Activated B cell treated with CpG ODN at 0.5 μM for 24 hours (primary cell): ENCODE results near the gene KSR2. TPM values are rescaled to one million over a fixed set of nuclear protein-coding genes. Genes with fewer than 3 reads are reported as not detected.

Source experiments
- ATAC-seq: fragments of 200-7000 bp; cut with Tn5 transposase; one replicate; pipeline ENCODE4 v1.10.0; 2021; ENCODE audit warnings: low read depth, mild to moderate bottlenecking, moderate library complexity
- CTCF ChIA-PET: fragments of 350-600 bp; sonication (Branson Sonifier 250); formaldehyde crosslinking; loops from one replicate; lab custom pipeline; 2021; ENCODE audit warnings: antibody characterized with exemption; lab: Charles Lee
- POLR2A ChIA-PET: fragments of 350-600 bp; sonication (Branson Sonifier 250); formaldehyde crosslinking; loops from one replicate; lab custom pipeline; 2021; ENCODE audit warnings: antibody characterized with exemption; lab: Charles Lee
- DNase-seq: peaks from one replicate; pipeline ENCODE4 v3.0.0; 2022
- H3K27ac Mint-ChIP-seq: one replicate; pipeline ENCODE4 v1.8.0; 2020; ENCODE audit warnings: mixed read lengths
- H3K27me3 Mint-ChIP-seq: one replicate; pipeline ENCODE4 v1.8.0; 2021; ENCODE audit warnings: mixed read lengths
- H3K36me3 Mint-ChIP-seq: one replicate; pipeline ENCODE4 v1.8.0; 2021; ENCODE audit warnings: low read depth, mixed read lengths
- H3K4me1 Mint-ChIP-seq: one replicate; pipeline ENCODE4 v1.8.0; 2021; ENCODE audit warnings: mixed read lengths
- H3K4me3 Mint-ChIP-seq: one replicate; pipeline ENCODE4 v1.8.0; 2020; ENCODE audit warnings: mild to moderate bottlenecking, mixed read lengths
- H3K9me3 Mint-ChIP-seq: one replicate; pipeline ENCODE4 v1.8.0; 2020; ENCODE audit warnings: mixed read lengths
- intact Hi-C: fragments of 100-400 bp; cut with micrococcal nuclease; formaldehyde crosslinking; loops from one replicate; pipeline ENCODE4 v1.15.1; 2024
- total RNA-seq: library from RNA; stranded (reverse); gene quantifications from 2 replicates; pipeline ENCODE4 v1.2.3, GENCODE V29; 2022
- TF ChIP-seq, protein P1 (sequence below): fragments of 200-600 bp; IDR thresholded peaks from one replicate; pipeline ENCODE4 v1.8.0; 2022; ENCODE audit warnings: antibody characterized with exemption, mild to moderate bottlenecking

The KSR2 gene
- total RNA-seq, 1 donor from 2014 or later: not detected

- intact Hi-C loops: no loop called here
- H3K9me3 Mint-ChIP-seq: peaks cover 3% of the 10 kb centered on the region
- no peaks in the 10 kb centered on the region for H3K27me3 Mint-ChIP-seq
- H3K4me3 Mint-ChIP-seq: no peak overlapping the region
- TF ChIP-seq, protein P1, sequence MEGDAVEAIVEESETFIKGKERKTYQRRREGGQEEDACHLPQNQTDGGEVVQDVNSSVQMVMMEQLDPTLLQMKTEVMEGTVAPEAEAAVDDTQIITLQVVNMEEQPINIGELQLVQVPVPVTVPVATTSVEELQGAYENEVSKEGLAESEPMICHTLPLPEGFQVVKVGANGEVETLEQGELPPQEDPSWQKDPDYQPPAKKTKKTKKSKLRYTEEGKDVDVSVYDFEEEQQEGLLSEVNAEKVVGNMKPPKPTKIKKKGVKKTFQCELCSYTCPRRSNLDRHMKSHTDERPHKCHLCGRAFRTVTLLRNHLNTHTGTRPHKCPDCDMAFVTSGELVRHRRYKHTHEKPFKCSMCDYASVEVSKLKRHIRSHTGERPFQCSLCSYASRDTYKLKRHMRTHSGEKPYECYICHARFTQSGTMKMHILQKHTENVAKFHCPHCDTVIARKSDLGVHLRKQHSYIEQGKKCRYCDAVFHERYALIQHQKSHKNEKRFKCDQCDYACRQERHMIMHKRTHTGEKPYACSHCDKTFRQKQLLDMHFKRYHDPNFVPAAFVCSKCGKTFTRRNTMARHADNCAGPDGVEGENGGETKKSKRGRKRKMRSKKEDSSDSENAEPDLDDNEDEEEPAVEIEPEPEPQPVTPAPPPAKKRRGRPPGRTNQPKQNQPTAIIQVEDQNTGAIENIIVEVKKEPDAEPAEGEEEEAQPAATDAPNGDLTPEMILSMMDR: no peak
- no peak for ATAC-seq
- no peak overlapping the region for H3K27ac Mint-ChIP-seq
- CTCF ChIA-PET: no interaction called here
- H3K36me3 Mint-ChIP-seq: no peaks in the 10 kb centered on the region
- H3K4me1 Mint-ChIP-seq: no peaks in the 10 kb centered on the region
- DNase-seq: no peak
- POLR2A ChIA-PET: no interaction called here
Measured at GRCh38 chr12:117685110-117685926, 283.5 kb downstream of the KSR2 start.

DNA sequence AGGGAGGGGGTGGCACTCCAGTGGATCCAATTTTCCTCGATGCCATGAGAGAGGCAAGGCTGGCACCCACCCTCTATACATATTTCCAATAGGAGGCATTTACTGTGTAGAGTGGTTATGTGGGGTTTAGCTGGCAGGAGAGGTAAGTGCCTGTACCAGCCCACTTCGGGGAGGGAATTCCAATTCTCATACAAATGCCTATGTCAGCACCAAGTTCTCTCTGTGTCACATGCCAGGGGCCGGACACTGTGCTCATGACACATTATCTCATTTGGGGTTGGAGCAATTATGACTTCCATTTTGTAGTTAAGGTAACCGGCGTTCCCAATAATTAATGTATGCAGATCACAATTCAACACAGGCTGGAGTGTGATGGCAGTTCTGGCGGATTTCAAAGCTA is 284.3 kb downstream of the KSR2 start:
- no peaks in the 10 kb centered on the region for H3K4me1 Mint-ChIP-seq
- intact Hi-C loops: no loop called here
- ChIA-PET POLR2A (no interaction called here), CTCF (no interaction called here)
- H3K9me3 Mint-ChIP-seq: no peaks in the 10 kb centered on the region
- H3K36me3 Mint-ChIP-seq: no peaks in the 10 kb centered on the region
- no peaks in the 10 kb centered on the region for H3K27me3 Mint-ChIP-seq
- TF ChIP-seq, protein P1: no peak
- ATAC-seq (no peak), DNase-seq (no peak)
- no peak overlapping the region for H3K27ac Mint-ChIP-seq
- no peak overlapping the region for H3K4me3 Mint-ChIP-seq

GRCh38 chr12:117680312-117680711 is 288.5 kb downstream of the KSR2 start:
- no peaks in the 10 kb centered on the region for H3K9me3 Mint-ChIP-seq
- TF ChIP-seq, protein P1: no peak
- H3K4me1 Mint-ChIP-seq: no peaks in the 10 kb centered on the region
- no peaks in the 10 kb centered on the region for H3K36me3 Mint-ChIP-seq
- no peak overlapping the region for H3K4me3 Mint-ChIP-seq
- ATAC-seq (no peak), DNase-seq (no peak)
- no peak overlapping the region for H3K27ac Mint-ChIP-seq
- H3K27me3 Mint-ChIP-seq: peaks cover 2% of the 10 kb centered on the region
- intact Hi-C loops: no loop called here
- ChIA-PET POLR2A (no interaction called here), CTCF (no interaction called here)

GRCh38 chr12:117679776-117680175 is 289.0 kb downstream of the KSR2 start:
- peaks cover 3% of the 10 kb centered on the region for H3K9me3 Mint-ChIP-seq
- H3K4me3 Mint-ChIP-seq: no peak overlapping the region
- ATAC-seq (no peak), DNase-seq (no peak)
- no peaks in the 10 kb centered on the region for H3K4me1 Mint-ChIP-seq
- H3K36me3 Mint-ChIP-seq: no peaks in the 10 kb centered on the region
- ChIA-PET CTCF (no interaction called here), POLR2A (no interaction called here)
- TF ChIP-seq, protein P1: no peak
- H3K27ac Mint-ChIP-seq: no peak overlapping the region
- intact Hi-C loops: no loop called here
- peaks cover 2% of the 10 kb centered on the region for H3K27me3 Mint-ChIP-seq

DNA sequence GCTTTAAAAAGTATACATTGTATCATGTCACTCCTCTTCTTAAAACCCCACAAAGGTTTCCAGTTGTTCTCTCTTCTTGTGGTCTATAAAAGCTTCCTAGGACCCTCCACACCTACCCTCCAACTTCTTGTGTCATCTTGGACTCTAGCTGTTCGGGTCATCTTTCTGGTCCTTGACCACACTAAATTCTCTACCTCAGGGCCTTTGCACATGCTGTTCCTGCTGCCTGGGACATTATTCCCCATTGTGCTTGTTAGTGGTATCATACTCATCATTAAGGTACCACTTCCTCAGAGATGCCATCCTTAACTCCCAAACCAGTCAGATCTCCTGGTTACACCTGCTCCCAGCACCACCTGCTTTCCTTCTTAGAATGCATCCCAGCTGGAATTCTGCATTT is 294.0 kb downstream of the KSR2 start:
- intact Hi-C loops: no loop called here
- TF ChIP-seq, protein P1: no peak
- peaks cover 2% of the 10 kb centered on the region for H3K27me3 Mint-ChIP-seq

More for the DNA sequence above, 294.0 kb downstream of the KSR2 start:
- CTCF ChIA-PET: no interaction called here
- ATAC-seq (no peak), DNase-seq (no peak)
- POLR2A ChIA-PET: no interaction called here
- Mint-ChIP-seq H3K4me1 (no peaks in the 10 kb centered on the region), H3K27ac (no peak overlapping the region), H3K4me3 (no peak overlapping the region), H3K36me3 (no peaks in the 10 kb centered on the region), H3K9me3 (peaks cover 4% of the 10 kb centered on the region)
